ENCODE measurements around the gene ARL8B.

- TF ChIP-seq POLR2AphosphoS5 (IDR thresholded peaks at IDR 0.05; ENCODE audit: borderline replicate concordance, low read depth, low read length), result no peak
- TF ChIP-seq EZH2 (IDR thresholded peaks at IDR 0.05), result no peak
- TF ChIP-seq FOXP2 (optimal IDR thresholded peaks at IDR 0.05; ENCODE audit: control extremely low read depth, extremely low read length, insufficient read depth), result no peak
Measured at GRCh38 chr3:5226783-5227182, 104.7 kb downstream of the ARL8B start.

Data from SK-N-MC (cell line).